ENCODE measurements around the gene RYR3.

The RYR3 gene

DNA sequence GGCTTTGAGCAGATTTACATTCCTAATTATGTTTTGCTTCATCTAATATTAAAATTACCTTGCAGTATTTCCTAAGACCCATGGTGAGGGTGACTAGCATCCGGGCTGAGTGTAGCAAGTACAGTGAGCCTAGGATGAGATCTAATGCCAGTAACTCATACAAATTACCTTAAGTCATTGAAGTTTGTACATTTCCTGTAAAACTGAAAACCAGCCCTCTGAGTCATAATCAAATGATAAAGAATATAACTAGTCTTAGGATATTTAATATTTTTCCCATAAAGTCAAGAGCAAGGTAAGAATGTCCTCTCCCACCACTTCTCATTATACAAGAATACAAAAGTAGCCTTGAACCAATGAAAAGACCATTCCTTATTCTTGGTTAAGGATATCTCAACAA, 602.7 kb downstream of the RYR3 start:
- TF ChIP-seq ZNF473 (tag by site-specific recombination; IDR thresholded peaks at IDR 0.05) (no peak), OSR2 (tag by site-specific recombination; IDR thresholded peaks at IDR 0.05) (no peak)
- Histone ChIP-seq H3K4me3 (ENCODE audit: low read depth, low read length) (no peak overlapping the region), H3K27ac (ENCODE audit: extremely low read depth, low read depth, low read length) (no peak overlapping the region), H3K36me3 (ENCODE audit: control insufficient read depth in 2 of 2, insufficient read depth in 1 of 2, low read length in 2 of 2) (no peaks in the 10 kb centered on the region), H3K4me1 (ENCODE audit: control insufficient read depth, insufficient read depth, low read length) (peaks cover 14% of the 10 kb centered on the region), H3K9me3 (ENCODE audit: control insufficient read depth, insufficient read depth, low read depth, low read length) (no peaks in the 10 kb centered on the region)
- ChIA-PET CTCF (no interaction called here), POLR2A (no interaction called here)

All from HEK293 (cell line).